Stimulated activated CD8-positive, alpha-beta memory T cell treated with anti-CD3 and anti-CD28 coated beads, Interleukin-7, amount 100 ng/mL, for 48 hours (primary cell): ENCODE measurements around the gene A4GALT.

Experiments used
- DNase-seq, 2 donors: peaks; one replicate each; pipeline ENCODE4 v3.0.0-alpha.2; 2020; ENCODE audit warnings: low read depth in 1 of 2; ENCODE audit errors: extremely low read depth in 1 of 2

The A4GALT gene

GRCh38 chr22:42707496-42707895 is 13.2 kb downstream of the A4GALT start:
- DNase-seq: no peak

GRCh38 chr22:42704896-42705295 is 15.8 kb downstream of the A4GALT start:
- DNase-seq: no peak

DNA sequence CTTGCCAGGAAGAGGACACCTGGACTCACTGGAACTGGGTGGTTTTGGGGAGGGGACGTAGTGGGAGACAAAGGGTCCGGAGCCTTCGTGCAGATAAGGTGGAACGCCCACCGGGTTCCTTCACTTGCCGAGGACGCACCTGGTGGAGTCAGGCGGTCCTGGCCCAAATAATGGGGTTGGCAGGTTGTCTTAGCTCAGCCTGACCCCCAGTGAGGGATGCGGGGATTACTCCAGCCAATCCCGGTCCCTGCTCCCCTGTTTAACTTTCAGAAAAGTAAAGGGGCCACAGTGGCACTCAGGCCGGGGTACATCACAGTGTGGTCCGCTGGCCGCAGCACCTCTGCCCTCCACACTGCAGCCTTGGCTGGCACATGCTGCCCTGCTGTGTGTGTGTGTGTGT is 18.0 kb downstream of the A4GALT start:
- DNase-seq: no peak

GRCh38 chr22:42701694-42702093 is 19.0 kb downstream of the A4GALT start:
- no peak for DNase-seq

DNA sequence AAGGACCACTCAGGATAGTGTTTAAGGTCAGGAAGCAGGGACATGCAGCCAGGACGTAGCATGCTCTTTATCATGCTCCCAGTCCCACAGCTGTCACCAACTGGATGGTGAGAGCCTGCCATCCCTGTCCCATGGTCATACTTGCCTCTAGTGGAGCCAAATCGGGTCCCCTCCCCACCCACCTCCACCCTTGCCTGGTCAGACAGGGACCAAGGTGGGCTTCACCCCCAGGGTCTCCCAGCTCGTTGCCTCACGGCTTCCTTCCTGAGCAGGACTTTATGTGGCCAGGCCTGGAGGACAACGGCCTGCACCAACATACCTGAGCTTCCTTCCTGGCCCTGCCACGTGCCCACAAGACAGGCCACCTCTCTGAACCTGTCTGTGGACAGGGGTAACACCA is 19.8 kb downstream of the A4GALT start:
- no peak for DNase-seq

GRCh38 chr22:42700355-42700754 is 20.3 kb downstream of the A4GALT start:
- no peak for DNase-seq

DNA sequence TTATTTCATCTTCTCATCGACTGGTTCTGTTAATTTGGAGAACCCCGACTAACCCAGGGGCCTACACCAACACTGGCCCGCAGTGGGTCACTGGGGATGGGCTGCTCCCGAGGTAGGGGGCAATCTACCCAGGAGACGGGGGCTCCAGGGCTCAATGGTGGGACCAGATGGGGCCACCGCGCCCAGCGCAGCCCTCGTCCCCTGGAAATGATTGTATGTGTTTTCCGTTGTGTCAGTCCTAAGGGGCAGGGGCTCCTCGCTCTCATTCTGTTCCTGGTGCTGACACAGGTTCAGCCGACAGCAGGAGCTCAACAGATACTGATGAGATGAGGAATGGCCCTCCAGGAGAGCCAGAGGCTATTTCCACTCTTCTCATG is 20.7 kb downstream of the A4GALT start:
- no peak for DNase-seq

GRCh38 chr22:42699281-42699975 is 21.2 kb downstream of the A4GALT start:
- no peak for DNase-seq

GRCh38 chr22:42697542-42698013 is 23.1 kb downstream of the A4GALT start:
- no peak for DNase-seq

GRCh38 chr22:42696331-42696967 is 24.2 kb downstream of the A4GALT start:
- no peak for DNase-seq

GRCh38 chr22:42695294-42695693 is 25.4 kb downstream of the A4GALT start:
- no peak for DNase-seq

DNA sequence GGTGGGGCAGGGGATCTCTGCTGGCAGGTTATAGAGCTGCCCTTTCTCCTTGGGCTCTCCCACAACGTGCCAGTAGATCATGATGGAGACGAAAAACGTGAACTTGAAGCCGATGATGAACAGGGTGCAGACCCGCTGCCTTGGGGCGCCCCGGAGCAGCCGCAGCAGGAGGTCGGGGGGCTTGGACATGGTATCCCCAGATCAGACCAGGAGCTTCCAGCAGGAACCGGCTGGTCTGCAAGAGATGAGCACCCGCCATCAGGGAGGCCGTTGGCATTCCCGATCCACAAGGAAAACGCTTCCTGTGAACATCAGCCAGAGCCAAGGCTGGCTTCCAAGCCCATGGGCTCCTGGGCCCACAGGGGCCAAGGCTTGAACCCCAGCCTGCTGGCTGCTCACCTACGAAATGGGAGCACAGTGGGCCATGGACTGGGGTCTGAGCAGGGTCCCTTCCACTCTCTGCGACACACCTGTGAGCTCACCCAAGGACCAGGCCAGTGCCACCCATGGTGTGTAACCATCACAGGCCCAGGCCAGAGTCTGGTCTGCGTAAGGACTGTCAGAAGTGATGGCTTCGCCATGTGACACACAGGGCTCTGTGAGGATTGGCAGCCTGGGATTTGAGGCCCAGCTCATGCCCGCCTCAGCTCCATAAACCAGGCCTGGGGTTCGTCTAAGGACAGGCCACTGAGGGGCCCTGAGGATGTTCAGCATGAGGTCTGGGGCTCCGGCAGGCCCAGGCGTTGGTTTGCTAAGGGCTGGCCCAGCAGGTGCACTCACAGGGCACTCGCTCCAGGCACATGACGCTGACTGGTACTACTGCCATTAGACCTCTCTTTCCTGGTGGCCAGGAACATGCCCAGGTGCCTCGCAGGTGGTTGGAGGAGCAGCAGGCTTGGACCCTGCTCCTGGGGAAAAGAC is 26.6 kb downstream of the A4GALT start:
- DNase-seq: no peak

DNA sequence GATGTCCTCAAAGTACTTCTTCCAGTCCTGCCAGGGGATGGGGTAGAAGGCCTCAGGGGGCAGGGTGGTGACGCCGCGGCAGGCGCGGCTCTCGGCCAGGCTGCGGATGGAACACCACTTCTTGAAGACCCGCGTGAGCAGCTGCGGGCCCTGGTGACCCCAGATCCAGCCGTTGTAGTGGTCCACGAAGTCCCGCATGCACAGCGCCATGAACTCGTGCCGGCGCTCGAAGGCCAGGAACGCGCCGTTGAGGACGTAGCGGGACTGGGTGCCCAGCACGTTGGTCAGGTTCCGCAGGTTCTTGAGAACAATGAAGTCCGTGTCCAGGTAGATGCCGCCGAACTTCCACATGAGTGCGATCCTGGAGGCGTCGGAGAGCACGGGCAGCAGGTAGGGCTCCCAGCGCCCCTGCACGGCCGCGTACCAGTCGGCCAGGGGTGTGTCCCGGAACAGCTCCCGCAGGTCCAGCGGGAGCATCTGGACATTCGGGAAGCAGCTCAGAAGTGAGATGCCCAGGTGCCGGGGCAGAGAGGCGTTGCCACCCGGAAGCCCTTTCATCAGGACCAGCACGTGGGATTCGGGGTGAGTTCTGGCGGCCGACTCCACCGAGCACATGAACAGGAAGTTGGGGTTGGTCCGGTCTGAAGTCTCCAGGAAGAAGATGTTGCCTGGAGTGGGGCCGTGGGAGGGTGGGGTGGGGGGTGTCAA is 27.5 kb downstream of the A4GALT start:
- DNase-seq: no peak

GRCh38 chr22:42692239-42693054 is 28.2 kb downstream of the A4GALT start:
- no peak for DNase-seq

DNA sequence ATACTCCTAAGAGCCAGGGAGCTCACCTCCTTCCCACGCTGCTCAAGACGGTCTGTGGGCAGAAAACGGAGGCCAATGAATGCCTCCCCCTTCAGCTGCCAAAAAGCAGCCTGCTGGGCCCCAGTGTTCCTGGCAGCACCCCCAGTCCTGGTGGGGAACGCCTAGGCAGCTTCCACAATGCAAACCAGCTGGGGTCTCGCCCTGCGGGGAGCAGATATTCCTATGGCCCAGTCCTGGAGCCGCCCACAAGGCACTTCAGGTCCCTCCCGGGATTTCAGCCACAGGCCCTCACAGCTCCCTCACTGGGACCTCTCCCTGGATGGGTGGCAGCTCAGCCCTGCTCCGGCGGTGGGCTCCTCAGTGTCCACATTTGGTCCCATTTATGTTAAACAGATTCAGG is 29.2 kb downstream of the A4GALT start:
- DNase-seq: no peak

GRCh38 chr22:42688241-42689211 is 32.1 kb downstream of the A4GALT start:
- no peak for DNase-seq

DNA sequence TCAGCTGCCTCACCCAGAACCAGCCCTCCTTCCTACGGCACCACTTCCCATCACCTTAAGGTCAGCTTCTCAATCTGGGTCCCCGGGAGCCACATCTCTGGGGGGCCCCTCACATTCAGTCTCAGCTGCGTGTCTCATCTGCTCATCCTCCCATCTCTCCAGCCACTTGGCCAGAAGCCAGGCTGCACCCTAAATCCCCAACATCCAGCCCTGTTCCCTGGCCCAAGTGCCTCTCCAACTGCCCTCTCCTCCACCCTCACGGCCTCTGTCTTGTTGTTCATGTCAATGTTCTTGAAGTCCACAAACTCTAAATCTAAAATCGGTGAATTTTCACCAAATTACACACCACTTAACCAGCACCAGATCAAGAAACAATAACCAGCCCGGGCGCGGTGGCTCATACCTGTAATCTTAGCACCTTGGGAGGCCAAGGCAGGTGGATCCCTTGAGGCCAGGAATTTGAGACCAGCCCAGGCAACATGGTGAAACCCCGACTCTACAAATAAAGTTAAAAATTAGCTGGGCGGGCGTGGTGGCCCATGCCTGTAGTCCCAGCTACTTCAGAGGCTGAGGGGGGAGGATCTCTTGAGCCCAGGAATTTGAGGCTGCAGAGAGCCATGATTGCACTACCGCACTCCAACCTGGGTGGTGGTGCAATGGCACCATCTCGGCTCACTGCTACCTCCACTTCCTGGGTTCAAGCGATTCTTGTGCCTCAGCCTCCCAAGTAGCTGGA is 33.7 kb downstream of the A4GALT start:
- DNase-seq: no peak

DNA sequence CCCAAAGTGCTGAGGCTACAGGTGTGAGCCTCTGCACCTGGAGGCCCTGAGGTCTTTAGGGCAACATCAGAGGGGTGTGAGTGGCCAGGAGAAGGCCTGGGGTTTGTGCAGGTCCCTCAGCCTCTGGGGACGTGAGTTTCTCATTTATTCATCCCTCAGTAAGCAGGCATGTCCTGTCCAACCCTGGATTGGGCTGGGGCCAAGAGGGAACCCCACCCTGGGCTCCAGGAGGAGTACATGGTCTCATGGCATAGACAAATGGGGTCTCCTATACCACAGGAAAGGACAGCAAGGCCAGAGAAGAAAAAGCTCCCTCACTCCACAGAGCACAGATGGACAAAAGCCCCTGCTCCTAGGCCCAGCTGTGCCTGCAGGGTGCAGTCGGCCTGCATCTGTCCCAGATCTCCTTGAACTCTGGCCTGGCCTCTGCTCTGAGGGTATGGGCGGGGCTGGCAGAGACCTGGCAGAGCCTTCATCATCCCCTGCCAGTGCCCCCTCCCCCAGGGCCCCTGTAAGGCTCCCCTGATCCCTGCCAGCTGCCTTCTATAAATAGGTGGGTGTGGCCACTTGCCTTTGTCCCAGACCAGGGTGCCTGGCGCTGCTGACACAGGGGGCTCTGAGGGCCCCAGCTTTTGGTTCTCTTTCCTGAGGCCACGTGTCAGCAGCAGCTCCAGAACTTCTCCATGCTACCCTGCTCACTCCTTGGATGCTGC is 34.6 kb downstream of the A4GALT start:
- DNase-seq: no peak
